ENCODE results near the gene BRSK1.

DNA sequence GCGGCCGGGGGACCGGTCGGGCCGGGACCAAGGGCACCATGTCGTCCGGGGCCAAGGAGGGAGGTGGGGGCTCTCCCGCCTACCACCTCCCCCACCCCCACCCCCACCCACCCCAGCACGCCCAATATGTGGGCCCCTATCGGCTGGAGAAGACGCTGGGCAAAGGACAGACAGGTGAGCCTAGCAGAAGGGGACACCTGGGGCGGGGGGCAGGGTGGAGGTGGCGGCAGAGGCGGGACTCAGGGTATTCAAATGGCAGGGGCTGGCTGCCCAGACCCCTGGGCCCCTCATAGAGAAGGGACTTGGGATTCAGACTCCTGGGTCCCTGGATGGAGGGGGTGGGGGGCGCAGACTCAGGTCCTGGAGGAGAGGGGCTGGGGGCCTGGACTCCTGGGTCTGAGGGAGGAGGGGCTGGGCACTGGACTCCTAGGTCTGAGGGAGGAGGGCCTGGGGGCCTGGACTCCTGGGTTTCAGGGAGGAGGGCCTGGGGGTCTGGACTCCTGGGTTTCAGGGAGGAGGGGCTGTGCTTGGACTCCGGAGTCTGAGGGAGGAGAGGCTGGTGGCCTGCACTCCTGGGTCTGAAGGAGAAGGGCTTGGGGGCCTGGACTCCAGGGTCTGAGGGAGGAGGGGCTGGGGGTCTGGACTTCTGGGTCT lies 735 bp downstream of the BRSK1 start:
- TF ChIP-seq, protein P1, sequence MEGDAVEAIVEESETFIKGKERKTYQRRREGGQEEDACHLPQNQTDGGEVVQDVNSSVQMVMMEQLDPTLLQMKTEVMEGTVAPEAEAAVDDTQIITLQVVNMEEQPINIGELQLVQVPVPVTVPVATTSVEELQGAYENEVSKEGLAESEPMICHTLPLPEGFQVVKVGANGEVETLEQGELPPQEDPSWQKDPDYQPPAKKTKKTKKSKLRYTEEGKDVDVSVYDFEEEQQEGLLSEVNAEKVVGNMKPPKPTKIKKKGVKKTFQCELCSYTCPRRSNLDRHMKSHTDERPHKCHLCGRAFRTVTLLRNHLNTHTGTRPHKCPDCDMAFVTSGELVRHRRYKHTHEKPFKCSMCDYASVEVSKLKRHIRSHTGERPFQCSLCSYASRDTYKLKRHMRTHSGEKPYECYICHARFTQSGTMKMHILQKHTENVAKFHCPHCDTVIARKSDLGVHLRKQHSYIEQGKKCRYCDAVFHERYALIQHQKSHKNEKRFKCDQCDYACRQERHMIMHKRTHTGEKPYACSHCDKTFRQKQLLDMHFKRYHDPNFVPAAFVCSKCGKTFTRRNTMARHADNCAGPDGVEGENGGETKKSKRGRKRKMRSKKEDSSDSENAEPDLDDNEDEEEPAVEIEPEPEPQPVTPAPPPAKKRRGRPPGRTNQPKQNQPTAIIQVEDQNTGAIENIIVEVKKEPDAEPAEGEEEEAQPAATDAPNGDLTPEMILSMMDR (IDR thresholded peaks at IDR 0.05), result no peak
- no peak for TF ChIP-seq EZH2phosphoT487 (IDR thresholded peaks at IDR 0.05)

Data from neural progenitor cell (in vitro differentiated cells).